ENCODE data around the gene ILF3. TPM values are rescaled to one million over a fixed set of nuclear protein-coding genes. Genes with fewer than 3 reads are reported as not detected.

The ILF3 gene
- total and polyA plus RNA-seq, 10 of the 15 experiments (the other 5 are each of a cell fraction or from before 2014, with no cell fraction given): 28.1 to 383 (median 176) TPM

DNA sequence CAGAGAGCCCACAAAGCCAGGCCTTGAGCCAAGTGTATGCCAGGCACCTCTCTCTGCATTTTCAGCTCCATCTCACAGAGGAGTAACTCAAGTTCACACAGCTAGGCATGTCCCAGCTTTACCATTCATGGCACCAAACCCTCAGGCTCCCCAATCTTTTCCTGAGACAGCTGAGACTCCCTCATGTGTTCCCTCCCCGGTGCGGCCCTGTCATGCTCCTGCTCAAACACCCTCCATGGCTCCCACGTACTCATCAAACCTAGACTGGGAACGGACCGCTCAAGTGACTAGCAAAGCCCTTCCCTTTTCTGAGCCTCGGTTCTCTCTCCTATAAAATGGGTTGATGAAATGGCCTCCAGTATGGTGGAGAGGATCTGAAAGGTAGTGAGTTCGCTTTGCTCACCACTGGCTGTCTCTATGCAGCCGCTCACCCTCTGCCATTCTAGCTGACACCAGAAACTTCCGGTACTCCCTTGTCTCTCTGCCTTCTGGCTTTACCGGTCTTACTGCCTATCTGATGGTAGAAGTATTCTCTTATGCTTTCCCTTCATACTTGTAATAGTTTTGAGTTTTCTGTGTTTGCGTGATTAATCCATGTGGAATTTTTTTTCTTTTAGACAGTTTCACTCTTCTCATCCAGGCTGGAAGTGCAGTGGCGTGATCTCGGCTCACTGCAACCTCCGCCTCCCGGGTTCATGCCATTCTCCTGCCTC is 36.6 kb upstream of the ILF3 start:
- Histone ChIP-seq H3K79me2 (ENCODE audit: control insufficient read depth, insufficient read depth, low read length) (no peaks in the 10 kb centered on the region; the same call in 1 of the 2 replicates), H3K9ac (ENCODE audit: control insufficient read depth, insufficient read depth, low read length) (no peak overlapping the region), H2AFZ (ENCODE audit: control insufficient read depth, low read depth, low read length) (no peak overlapping the region), H3K36me3 (ENCODE audit: control insufficient read depth in 2 of 2, insufficient read depth in 2 of 2, low read length in 1 of 2) (peaks cover 0 to 2% of the 10 kb centered on the region in 2 experiments; a peak in 2 of 4 replicates), H3K4me2 (ENCODE audit: control insufficient read depth, insufficient read depth) (no peak overlapping the region), H3K27me3 (replicated peaks in 1 of 2; ENCODE audit: control insufficient read depth in 2 of 2, insufficient read depth in 2 of 2, low read length in 1 of 2) (no peaks in the 10 kb centered on the region), H3K9me3 (replicated peaks; ENCODE audit: control insufficient read depth, insufficient read depth, low read length) (no peaks in the 10 kb centered on the region), H3K4me3 (no peak overlapping the region), H4K20me1 (ENCODE audit: control insufficient read depth, insufficient read depth) (no peaks in the 10 kb centered on the region), H3K4me1 (ENCODE audit: control insufficient read depth, insufficient read depth, low read length) (no peaks in the 10 kb centered on the region), H3K27ac (ENCODE audit: control insufficient read depth, insufficient read depth) (no peak overlapping the region)
- intact Hi-C loops (cut with micrococcal nuclease; ENCODE audit: unreplicated experiment) (no loop called here), in situ Hi-C loops (cut with MboI) (no loop called here)
- RAD21 ChIA-PET (ENCODE audit: unreplicated experiment): no interaction called here
- CTCF ChIA-PET: interaction anchor here (1.0 to 1.8 kb wide), 4 partner anchors 27 to 82 kb away, joined by 3 to 7 read pairs (median 4); no protein-coding TSS in a partner anchor
- ATAC-seq (no peak), DNase-seq (ENCODE audit: low read depth, low spot score) (no peak), FAIRE-seq (no peak)
- BruUV-seq (replicated peaks): no TSS peak
- 91% methylated on average over 15 of the region's 15 CpGs for WGBS (ENCODE audit: insufficient coverage, insufficient replicate concordance, low lambda C conversion rate, missing lambda C conversion rate)
- TF ChIP-seq ZNF274 (IDR thresholded peaks at IDR 0.05; ENCODE audit: insufficient read depth, insufficient read length): no peak
- no peak for TF ChIP-seq MTA2 (IDR thresholded peaks at IDR 0.05; ENCODE audit: low read depth)
- no peak for TF ChIP-seq PAX8 (IDR thresholded peaks at IDR 0.05)
- TF ChIP-seq NR2F1 (conservative IDR thresholded peaks at IDR 0.05): no peak
- no peak for TF ChIP-seq ZZZ3 (IDR thresholded peaks at IDR 0.05; ENCODE audit: control insufficient read depth, insufficient read length, low read depth)
- TF ChIP-seq, protein P1, sequence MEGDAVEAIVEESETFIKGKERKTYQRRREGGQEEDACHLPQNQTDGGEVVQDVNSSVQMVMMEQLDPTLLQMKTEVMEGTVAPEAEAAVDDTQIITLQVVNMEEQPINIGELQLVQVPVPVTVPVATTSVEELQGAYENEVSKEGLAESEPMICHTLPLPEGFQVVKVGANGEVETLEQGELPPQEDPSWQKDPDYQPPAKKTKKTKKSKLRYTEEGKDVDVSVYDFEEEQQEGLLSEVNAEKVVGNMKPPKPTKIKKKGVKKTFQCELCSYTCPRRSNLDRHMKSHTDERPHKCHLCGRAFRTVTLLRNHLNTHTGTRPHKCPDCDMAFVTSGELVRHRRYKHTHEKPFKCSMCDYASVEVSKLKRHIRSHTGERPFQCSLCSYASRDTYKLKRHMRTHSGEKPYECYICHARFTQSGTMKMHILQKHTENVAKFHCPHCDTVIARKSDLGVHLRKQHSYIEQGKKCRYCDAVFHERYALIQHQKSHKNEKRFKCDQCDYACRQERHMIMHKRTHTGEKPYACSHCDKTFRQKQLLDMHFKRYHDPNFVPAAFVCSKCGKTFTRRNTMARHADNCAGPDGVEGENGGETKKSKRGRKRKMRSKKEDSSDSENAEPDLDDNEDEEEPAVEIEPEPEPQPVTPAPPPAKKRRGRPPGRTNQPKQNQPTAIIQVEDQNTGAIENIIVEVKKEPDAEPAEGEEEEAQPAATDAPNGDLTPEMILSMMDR (IDR thresholded peaks at IDR 0.05 in 2 of 3, conservative IDR thresholded peaks at IDR 0.05 in 1 of 3; ENCODE audit: control insufficient read depth in 2 of 3, extremely low read depth in 1 of 3, insufficient read depth in 1 of 3, low read depth in 3 of 3, low read length in 3 of 3): no peak
- TF ChIP-seq RFX5 (IDR thresholded peaks at IDR 0.05; ENCODE audit: low read depth, low read length): no peak
- TF ChIP-seq, protein P2, sequence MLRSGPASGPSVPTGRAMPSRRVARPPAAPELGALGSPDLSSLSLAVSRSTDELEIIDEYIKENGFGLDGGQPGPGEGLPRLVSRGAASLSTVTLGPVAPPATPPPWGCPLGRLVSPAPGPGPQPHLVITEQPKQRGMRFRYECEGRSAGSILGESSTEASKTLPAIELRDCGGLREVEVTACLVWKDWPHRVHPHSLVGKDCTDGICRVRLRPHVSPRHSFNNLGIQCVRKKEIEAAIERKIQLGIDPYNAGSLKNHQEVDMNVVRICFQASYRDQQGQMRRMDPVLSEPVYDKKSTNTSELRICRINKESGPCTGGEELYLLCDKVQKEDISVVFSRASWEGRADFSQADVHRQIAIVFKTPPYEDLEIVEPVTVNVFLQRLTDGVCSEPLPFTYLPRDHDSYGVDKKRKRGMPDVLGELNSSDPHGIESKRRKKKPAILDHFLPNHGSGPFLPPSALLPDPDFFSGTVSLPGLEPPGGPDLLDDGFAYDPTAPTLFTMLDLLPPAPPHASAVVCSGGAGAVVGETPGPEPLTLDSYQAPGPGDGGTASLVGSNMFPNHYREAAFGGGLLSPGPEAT (IDR thresholded peaks at IDR 0.05; ENCODE audit: low read depth): no peak
- TF ChIP-seq ETV6 (conservative IDR thresholded peaks at IDR 0.05 in 1 of 2, IDR thresholded peaks at IDR 0.05 in 1 of 2; ENCODE audit: borderline replicate concordance in 1 of 2, low read depth in 1 of 2): no peak
- no peak for TF ChIP-seq ZNF207 (IDR thresholded peaks at IDR 0.05; ENCODE audit: borderline replicate concordance)
- TF ChIP-seq, protein P3, sequence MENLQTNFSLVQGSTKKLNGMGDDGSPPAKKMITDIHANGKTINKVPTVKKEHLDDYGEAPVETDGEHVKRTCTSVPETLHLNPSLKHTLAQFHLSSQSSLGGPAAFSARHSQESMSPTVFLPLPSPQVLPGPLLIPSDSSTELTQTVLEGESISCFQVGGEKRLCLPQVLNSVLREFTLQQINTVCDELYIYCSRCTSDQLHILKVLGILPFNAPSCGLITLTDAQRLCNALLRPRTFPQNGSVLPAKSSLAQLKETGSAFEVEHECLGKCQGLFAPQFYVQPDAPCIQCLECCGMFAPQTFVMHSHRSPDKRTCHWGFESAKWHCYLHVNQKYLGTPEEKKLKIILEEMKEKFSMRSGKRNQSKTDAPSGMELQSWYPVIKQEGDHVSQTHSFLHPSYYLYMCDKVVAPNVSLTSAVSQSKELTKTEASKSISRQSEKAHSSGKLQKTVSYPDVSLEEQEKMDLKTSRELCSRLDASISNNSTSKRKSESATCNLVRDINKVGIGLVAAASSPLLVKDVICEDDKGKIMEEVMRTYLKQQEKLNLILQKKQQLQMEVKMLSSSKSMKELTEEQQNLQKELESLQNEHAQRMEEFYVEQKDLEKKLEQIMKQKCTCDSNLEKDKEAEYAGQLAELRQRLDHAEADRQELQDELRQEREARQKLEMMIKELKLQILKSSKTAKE (IDR thresholded peaks at IDR 0.05; ENCODE audit: low read depth, poor library complexity, severe bottlenecking): no peak
- no peak for TF ChIP-seq NR2C2 (IDR thresholded peaks at IDR 0.05; ENCODE audit: borderline replicate concordance, control insufficient read depth, insufficient read length, low read depth)
- no peak for TF ChIP-seq MEF2B (IDR thresholded peaks at IDR 0.05; ENCODE audit: partially characterized antibody, poor library complexity, severe bottlenecking)
- no peak for TF ChIP-seq RUNX3 (IDR thresholded peaks at IDR 0.05; ENCODE audit: low read length)
- no peak for TF ChIP-seq KDM1A (IDR thresholded peaks at IDR 0.05; ENCODE audit: borderline replicate concordance)
- no peak for TF ChIP-seq RBBP5 (conservative IDR thresholded peaks at IDR 0.05)
- POLR2A ChIA-PET: interaction anchor here (1.2 kb wide), 2 partner anchors 12 to 25 kb away, joined by 3 to 4 read pairs; no protein-coding TSS in a partner anchor
- SMC1A ChIA-PET (ENCODE audit: uncharacterized antibody, unreplicated experiment): interaction anchor here (1.4 kb wide), 1 partner anchor 24 kb away, joined by 4 read pairs; no protein-coding TSS in a partner anchor
